Brain pericyte (primary cell): ENCODE measurements around the gene CDH8.
"Not testable (repeated sequence)": the region's sequence is repeated elsewhere in the genome, so short reads cannot be mapped to it uniquely, and the experiment has no call there.

ENCODE experiments used
- DNase-seq: peaks from one replicate; pipeline ENCODE4 v3.0.0-alpha.2; 2012; ENCODE audit warnings: low read depth, low spot score

Gene CDH8

GRCh38 chr16:61871837-61872777, 164.1 kb downstream of the CDH8 start:
- no peak for DNase-seq

GRCh38 chr16:61862221-61863155, 173.8 kb downstream of the CDH8 start:
- no peak for DNase-seq

GRCh38 chr16:61858988-61859387, 177.2 kb downstream of the CDH8 start:
- DNase-seq = no peak

GRCh38 chr16:61842666-61843065, 193.6 kb downstream of the CDH8 start:
- DNase-seq = no peak

- DNase-seq = no peak
These were observed 199.3 kb downstream of the CDH8 start for GRCh38 chr16:61836804-61837393.

- no peak for DNase-seq
These were observed 202.2 kb downstream of the CDH8 start for GRCh38 chr16:61834082-61834481.

GRCh38 chr16:61831351-61831917, 204.8 kb downstream of the CDH8 start:
- no peak for DNase-seq

GRCh38 chr16:61829631-61830030, 206.6 kb downstream of the CDH8 start:
- no peak for DNase-seq

GRCh38 chr16:61823326-61823725, 212.9 kb downstream of the CDH8 start:
- DNase-seq = no peak

GRCh38 chr16:61820820-61821219, 215.4 kb downstream of the CDH8 start:
- no peak for DNase-seq

- DNase-seq = no peak
These were observed 215.8 kb downstream of the CDH8 start for GRCh38 chr16:61820398-61820797.

GRCh38 chr16:61818850-61819249, 217.4 kb downstream of the CDH8 start:
- DNase-seq = no peak

GRCh38 chr16:61817583-61818278, 218.5 kb downstream of the CDH8 start:
- DNase-seq = no peak

- DNase-seq = no peak
These were observed 221.4 kb downstream of the CDH8 start for GRCh38 chr16:61814726-61815347.

- no peak for DNase-seq
These were observed 222.9 kb downstream of the CDH8 start for GRCh38 chr16:61813339-61813738.

- DNase-seq = no peak
These were observed 224.0 kb downstream of the CDH8 start for GRCh38 chr16:61812251-61812650.

GRCh38 chr16:61807551-61807950, 228.7 kb downstream of the CDH8 start:
- no peak for DNase-seq

GRCh38 chr16:61801217-61801616, 235.0 kb downstream of the CDH8 start:
- not testable (repeated sequence) for DNase-seq

- DNase-seq = no peak
These were observed 237.5 kb downstream of the CDH8 start for GRCh38 chr16:61798741-61799140.

GRCh38 chr16:61797961-61798507, 238.2 kb downstream of the CDH8 start:
- DNase-seq = no peak
